GDM1 (cell line): Measurements from ENCODE around the gene ULK3.

ENCODE experiments used
- DNase-seq: peaks from one replicate; lab custom pipeline; 2025; lab: John Stamatoyannopoulos, UW

ULK3 gene

GRCh38 chr15:74840851-74841775 lies 1.8 kb downstream of the ULK3 start:
- no peak for DNase-seq

DNA sequence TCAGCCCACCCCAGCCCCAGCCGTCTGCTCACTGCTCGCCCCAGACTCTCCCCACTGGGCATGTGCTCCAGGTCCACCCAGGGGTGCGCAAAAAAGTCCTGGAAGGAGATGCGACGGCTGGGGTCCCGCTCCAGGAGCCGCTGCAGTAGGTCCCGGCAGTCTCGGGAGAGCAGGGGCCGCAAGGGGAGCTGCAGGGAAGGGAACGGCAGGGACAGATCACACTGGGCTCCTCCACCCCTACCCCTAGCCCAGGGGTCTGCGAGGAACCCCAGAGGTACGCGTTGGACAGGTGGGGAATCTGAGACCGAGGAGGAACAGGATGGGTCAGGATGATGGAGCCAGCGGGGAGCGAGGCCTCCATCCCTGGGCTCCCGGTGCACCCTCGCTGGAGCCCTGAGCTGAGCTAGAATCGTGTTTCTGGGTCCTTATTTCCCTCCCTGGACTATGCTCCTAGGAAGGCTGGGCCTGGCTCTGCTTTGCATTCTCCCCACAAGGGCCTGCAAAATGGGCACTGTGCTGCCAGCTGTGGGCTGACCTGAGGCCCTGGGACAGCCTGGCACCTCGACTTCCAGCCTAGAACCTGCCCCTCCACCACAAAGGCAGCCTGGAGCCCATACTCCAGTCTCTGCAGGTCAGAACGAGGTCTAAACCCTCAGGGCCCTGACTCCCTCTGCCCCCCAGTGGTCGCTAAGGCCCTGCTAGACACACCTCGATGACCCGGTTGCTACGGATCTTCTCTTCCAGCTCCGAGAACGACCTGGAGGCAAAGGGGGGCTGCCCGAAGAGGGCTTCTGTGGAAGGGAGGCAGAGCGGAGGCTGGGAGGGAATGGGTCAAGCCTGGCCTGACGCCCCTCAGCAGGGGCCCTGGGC lies 3.2 kb downstream of the ULK3 start:
- DNase-seq, result no peak

DNA sequence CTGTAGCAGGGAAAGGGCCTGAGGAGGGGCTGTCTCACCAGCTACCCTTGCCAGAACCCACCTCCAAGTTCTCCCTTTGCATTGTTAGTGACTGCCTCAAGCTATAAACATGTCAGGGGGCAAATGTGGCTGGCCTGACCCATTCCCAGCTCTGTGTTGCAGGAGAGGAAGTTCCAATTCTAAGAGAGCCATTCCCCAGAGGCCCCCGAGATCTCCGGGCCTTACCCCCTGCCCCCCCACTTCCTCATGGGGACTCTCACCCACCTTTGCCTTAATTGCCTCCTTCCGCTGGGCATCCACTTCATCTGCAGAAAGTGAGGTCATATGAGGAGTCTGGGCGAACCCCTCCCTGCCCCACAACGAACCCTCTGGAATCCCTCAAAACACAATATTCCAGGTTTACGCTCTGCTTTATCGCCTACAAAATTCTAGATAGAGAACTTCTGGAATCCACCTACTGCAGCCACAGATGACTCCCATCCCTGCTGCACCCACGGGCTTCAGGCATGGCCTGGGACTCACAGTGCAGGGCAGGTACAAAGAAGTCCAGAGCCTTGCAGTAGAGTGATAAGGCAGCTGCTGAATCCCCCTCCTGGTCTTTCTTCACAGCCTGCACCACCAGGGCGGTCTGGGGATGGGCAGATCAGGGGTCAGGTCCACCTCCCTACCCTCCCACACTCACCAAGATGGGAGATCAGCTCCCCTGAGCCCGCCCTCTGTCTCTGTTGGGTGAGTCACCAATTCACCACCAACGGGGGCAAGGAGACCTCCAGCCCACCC lies 4.0 kb downstream of the ULK3 start:
- no peak for DNase-seq

DNA sequence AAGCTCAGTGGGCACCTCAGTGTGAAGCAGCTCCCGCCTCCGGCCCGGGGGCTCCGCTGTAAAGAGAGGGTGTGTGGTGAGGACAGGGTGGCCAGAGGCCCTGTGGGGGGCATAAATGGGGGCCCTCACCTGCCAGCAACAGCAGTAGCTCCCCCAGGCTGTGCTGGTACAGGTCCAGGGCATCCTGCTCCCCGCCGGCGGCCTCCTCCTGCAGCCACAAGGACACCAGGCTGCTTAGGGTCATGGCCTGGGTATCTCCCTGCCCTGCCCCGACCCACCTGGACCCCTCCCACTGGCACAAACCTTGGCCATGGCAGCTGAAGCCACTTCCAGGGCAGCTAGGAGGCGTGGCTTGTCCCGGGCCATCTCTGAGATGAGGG lies 4.8 kb downstream of the ULK3 start:
- no peak for DNase-seq

DNA sequence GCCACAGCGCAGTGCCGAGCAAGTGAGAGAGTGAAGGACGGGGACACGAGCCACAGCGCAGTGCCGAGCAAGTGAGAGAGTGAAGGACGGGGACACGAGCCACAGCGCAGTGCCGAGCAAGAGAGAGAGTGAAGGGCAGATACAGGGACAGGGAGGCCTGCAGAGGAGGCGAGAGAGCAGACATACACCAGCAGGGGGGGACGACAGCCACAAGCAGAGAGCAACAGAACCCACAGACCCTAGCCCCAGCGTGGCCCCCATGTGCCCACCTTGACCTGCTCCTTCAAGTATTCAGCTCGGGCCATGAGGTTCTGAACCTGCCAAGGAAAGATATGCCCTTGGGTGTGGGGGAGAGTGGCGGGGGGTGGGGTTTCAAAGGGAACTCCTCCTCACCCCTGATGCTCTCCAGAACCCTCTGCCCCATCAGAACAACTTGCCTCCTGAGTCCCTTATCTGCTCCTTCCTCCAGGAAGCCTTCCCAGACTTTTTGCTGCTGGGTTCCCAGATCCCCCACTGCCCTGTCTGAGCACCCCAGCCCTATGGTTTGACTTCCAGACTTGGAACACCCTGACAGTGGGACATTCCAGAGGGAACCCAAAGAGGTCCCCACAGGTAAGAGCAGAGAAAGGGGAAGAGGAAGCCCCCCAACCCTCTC lies 5.3 kb downstream of the ULK3 start:
- DNase-seq, result no peak

DNA sequence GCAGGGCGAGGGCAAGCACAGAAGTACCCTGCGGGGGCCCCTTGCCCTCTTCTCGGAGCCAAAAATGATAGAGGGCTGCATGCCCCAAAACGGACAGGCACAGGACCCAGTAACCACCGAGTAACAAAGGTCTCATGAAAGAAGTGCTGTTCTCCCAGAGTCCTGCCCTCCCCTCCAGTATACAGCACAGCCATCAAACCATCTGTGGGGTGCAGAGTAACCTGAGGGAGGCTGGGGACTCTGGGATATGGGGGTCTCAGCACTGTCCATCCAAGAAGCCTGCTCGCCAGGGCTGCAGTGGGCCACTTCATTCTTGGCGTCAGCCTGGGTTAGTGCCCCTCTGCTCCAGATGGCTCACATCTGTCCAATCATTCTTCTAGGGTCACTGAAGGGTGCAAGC lies 6.1 kb downstream of the ULK3 start:
- DNase-seq, result no peak

DNA sequence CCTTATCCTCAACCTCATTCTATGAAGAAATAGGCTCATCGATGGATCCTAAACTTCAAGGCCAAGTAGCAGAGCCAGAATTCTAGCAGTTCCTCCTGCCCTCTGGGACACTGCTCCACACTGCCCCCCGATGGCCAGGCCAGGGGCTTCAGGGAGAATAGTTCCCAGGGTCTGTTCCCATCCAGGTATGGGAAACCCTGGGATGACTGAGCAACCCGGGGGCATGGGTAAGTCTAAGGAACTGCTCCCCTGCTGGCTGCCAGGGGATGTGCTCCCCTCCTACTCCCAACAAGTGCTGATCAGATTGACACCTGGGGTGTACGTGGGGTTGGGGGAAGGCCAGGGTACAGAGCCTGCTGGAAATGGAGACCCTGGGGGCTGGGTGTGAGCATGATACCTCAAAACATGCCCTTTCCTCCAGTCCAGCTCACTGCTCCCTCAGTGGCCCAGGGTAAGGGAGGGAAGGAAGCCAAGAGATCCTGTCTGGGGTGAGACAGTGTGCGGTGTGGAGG lies 7.6 kb downstream of the ULK3 start:
- DNase-seq, result no peak

DNA sequence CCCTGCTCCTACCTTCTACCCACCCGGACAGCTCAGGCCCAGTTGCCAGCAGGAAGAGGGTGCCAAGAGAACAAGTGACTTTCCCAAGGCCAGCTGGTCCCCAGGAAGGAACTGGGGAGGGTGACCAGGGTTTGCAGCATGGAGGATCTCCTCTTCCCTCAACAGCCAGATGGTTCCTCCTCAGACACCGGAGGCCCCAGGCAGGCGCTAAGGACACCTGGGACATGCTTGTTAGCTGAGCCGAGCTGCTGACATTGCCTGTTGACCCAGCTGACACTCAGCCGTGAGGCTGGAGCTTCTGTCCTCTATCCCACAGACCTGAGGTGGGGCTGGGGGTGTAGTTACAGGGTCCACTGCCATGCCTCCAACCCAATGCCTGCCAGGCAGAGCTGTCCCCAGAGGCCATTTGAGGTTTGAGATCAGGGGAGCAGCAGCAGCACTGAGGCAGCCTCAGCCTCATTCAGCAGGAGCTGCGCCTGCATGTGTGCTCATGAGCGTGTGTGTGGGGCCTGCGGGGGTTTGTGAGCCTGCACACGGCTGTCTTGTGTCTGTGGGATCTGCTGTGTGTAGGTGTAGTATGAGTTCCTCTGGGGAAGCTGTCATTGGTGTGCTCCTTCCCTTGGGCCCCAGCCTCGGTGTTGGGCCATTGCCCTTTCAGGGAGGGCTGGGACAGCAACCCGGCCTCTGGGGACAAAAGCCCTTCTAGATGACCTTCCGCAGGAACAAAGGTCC lies 9.4 kb downstream of the ULK3 start:
- no peak for DNase-seq

DNA sequence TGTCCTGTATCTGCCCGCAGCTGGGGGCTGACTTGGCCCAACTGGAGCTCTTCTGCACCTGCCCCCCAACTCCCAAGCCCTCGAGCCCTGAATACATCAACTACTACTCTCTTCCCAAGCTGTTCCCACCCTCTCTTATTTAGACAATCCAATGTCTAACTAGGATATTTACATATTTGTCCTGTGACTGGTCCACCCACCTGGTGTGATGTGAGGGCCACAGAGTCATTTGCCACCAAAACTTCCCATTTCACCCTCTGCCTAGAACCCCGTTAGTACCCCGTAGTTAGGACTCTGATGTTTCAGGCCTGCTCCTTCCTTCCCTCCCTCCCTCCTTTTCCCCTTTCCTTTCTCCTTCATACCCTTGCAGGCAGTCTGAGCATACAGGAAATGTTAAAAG lies 10.1 kb downstream of the ULK3 start:
- DNase-seq, result no peak

- DNase-seq, result no peak
These were observed 11.0 kb downstream of the ULK3 start for GRCh38 chr15:74831813-74832495.

DNA sequence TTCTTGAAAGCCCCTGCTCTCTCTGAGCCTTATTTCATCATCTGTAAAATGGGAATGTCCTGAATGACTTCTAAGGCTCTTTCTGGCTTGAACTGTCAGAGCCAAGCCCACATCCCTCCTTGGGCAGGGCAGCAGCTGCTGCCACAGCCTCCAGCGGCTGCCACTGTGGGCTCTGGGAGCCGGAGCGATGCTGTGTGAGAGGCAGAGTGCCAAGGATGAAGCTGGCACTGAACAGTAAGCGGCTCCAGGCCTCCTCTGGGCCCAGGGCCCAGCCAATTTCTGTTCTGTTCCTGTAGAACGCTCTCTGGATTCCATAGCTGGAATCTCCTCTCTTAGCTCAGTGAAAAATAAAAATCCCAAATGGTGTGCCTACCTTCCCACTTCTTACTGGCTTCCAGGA lies 12.1 kb downstream of the ULK3 start:
- no peak for DNase-seq

DNA sequence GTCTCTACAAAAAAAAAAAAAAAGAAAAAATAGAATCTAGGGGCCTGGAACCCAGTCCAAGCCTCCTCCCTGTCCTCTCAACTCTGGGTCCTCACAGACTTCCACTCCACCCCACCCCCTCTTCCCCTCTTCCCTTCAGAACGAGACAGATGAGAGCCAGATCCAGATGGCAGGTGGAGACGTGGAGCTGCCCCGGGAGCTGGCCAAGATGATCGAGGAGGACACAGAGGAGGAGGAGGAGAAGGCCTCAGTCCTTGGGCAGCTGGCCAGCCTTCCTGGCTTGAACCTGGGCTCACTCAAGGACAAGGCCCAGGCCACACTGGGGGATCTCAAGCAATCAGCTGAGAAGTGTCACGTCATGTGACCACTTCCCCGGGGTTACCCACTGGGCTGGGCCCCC lies 13.0 kb downstream of the ULK3 start:
- DNase-seq, result no peak

- no peak for DNase-seq
These were observed 13.5 kb downstream of the ULK3 start for GRCh38 chr15:74829486-74829885.

DNA sequence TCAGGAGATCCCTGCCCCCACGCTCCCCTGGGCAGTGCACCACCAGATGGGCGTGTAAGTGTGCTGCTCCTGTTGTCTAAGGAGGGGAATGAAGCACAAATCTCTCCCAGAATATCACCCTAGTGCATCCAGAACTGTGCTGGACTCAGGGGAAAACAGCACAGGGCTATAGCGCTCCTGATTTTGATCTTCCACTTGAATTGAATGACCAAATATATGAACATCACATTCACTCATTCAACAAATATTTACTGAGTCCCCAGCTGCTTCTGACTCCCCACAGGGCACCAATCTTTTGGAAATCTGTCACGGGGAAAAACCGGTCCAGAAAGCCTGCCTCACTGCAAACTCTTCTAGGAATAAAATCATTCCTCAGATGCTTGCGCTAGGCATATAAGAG lies 14.1 kb downstream of the ULK3 start:
- DNase-seq, result no peak

- no peak for DNase-seq
These were observed 15.3 kb downstream of the ULK3 start for GRCh38 chr15:74827614-74828013.

DNA sequence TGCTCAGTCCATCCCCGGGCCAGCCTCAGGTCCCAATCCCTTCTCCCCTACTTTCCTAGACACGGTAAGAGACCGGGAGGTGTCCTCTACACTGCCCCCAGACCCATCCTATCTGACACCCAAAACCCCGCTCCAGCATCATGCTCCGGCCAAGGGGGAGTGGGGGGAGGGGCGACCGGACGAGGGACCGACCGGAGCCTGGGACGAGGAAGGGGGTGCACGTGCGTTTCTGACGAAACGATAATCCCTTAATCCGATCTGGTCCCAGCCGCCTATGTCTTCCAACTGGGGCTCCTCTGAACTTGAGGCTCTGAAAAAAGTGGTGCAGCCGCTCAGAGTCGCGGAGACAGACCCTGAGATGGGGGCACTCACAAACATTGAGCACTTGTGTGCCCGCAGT lies 16.0 kb downstream of the ULK3 start:
- no peak for DNase-seq

DNA sequence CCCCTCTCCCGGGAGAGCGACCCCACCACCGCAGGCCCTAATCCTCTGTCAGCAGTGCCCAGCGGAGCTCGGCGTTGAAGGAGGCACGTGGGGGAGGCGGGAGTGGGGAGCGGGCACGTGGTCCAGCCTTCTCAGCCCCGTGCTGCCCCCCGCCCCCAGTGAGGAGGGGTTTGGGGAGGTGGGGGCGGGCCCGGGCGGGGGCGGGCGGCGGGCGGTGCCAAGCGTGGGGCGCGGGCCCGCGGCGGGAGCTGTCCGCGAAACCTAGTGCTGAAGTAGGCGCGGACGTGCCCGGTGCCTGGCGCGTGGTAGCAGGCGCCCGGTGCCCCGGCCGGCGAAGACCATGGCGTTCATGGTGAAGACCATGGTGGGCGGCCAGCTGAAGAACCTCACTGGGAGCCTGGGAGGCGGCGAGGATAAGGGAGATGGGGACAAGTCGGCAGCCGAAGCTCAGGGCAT lies 16.6 kb downstream of the ULK3 start, which contains the start of gene CPLX3:
Gene CPLX3 (plus strand): TSS at position 264 of the 456 bp plus-strand sequence. CDS start 77 bp downstream, at position 341.
- DNase-seq, result no peak

GRCh38 chr15:74825866-74826265 lies 17.1 kb downstream of the ULK3 start:
- no peak for DNase-seq

DNA sequence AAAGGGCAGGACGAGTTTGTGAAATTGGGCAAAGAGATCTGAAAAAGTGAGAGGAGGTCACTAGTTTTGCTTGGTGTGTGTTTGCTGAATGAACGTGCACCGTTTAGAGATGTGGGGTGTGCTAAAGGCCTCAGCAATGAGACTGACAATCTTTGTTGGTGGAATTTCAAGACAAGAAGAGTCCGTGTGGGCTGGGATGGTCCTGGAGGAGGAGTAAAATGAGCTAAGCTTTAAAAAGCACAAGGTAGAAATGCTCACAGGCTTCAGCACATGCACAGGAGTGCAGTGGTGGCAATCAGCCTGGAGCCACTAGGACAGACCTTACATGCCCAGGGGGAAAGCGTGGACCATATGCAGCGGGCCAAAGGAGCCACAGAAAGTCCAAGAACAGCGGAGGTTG lies 18.0 kb downstream of the ULK3 start:
- DNase-seq, result no peak

DNA sequence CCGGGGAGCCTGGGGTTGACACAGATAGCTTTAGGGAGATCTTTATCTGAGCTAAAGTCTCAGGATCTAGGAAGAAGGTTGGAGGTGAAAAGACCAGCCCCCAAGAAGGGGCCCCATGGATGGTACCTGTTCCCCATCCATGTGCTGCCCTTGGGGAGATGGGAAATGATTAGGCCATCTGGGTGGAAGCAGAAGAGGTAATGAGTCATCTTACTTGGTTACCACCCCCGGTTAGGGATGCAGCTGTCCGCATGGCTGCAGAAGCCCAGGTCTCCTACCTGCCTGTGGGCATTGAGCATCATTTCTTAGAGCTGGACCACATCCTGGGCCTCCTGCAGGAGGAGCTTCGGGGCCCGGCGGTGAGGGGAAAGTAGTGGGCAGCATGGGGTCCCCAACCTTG lies 19.6 kb downstream of the ULK3 start:
- no peak for DNase-seq
